SKM-1 (cell line): ENCODE results near the gene AUTS2.
"Not testable (repeated sequence)": the region's sequence is repeated elsewhere in the genome, so short reads cannot be mapped to it uniquely, and the experiment has no call there.

Source experiments
- DNase-seq: peaks from one replicate; lab custom pipeline; 2025; ENCODE audit not compliant: unreplicated experiment; lab: John Stamatoyannopoulos, UW

Gene AUTS2

DNA sequence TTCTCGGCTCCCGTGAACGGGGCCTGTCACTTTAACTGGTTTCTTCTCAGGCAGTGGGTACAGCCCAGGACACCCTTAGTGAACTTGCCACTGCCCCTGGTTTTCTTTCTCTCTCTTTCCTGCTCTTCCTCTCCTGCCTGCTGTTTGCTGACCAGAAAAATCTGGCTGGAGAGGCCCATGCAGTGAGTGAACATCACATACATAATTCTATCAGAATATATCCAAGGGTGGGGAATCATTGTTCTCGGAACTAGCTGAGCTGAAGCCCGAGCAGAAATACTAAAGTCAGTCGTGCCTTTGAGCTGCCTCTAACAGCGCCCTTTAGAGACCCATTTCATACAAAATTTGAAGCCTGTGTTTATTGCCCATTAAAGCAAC is 1032.2 kb downstream of the AUTS2 start:
- DNase-seq, result no peak

DNA sequence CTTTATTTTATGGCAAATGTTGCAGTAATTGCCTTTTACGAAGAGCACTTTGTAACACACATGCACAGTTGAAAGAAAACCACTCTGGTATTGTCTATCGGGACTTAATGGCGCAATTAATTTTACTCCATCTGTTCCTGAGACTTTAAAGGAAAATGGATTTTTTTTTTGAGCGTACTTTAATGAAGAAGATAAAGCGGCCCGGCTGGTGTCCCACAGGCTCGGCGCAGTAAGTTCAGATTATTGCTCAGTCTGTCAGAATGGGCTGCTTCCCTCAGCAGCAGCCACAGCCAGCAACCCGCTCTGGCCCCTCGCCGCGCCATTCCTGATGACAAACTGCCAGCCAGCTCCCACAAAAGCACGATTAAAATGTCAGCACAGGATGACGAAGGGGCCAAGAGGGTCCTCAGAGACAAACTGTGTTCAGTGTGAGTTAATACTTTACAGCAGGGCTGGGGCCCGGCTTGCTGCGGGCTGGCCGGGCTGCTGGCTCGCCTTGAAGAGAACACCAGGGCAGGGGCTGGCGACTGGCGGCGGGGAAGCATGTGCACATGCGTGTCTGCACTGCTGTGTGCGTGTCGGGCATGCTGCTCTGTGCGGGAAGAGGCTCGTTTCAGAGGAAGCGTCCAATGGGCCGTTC is 1032.7 kb downstream of the AUTS2 start:
- DNase-seq, result no peak

DNA sequence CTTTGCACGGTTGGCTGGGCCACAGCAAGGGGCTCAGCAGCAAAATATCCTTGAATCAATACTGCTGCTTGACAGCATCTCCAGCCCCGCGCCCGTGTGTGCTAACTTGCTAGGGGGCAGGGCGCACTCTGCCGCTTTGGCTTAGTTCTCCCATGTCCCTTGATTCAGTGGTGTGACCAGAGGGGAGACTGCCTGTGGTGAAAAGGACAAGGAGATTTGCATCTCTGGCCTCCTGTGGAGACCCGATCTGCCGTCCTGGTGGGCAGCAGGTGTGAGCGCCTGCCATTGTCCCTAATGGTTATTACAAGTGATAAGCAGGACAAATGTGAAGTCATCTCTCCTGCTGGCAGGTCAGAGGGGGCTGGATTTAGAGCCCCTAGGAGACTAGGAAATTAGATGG is 1033.4 kb downstream of the AUTS2 start:
- DNase-seq, result no peak

DNA sequence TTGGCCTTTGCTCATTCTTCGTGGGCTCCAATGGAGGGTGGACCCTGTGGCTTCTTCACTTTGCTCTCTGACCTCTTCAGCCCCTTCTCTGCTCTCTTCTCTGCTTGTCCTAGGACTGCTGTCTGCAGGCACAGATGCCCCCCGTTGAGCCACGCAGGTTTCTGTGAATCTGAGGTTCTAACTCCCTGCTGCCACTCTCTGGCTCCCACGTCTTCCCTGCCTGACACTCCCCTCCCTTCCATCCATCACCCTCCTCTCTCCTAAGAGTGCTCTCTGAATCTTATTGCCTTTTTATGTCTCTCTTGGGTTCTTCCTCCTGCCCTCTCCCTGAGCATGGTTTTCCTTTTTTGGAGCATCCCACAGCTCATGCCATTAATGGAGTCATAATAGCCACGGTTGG is 1034.1 kb downstream of the AUTS2 start:
- no peak for DNase-seq

DNA sequence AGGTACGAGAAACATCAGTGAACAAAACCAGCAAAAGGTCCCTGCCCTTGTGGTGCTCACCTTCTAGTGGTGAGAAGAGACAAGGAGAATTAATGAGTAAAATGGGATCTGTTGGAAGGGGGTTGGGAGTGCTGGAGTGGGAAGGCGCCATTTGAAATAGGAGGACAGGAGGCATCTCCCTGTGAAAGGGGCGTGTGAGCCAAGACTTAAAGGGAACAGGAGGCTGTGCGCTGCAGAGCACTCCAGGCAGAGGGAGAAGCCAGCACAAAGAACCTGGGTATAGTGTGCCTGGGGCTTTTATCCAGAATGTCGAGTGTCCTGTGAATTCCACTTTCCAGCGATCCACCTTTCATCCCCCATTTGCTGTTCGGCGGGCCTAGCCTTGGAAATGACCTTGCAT is 1035.8 kb downstream of the AUTS2 start:
- no peak for DNase-seq

DNA sequence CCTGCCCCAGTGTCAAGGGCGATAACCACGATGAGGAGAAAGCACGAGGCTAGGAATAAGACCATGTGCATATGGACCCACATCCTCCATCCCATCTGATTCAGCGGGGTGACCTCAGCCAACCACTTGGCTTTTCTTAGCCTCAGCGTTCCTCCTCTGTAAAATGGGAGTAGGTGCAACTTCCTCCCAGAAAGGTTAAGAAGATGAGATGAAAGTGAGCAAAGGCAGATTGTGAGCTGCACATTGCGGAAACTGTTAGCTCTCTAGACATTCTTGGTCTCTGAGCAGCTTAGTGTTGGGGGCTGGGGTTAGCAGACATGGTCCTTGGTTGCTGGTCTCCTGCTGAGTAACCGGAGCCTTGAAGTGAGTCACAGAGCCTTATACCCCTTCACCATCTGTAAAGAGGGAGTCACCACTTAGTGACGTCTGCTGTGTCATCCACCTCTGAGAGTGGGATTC is 1036.4 kb downstream of the AUTS2 start:
- no peak for DNase-seq

DNA sequence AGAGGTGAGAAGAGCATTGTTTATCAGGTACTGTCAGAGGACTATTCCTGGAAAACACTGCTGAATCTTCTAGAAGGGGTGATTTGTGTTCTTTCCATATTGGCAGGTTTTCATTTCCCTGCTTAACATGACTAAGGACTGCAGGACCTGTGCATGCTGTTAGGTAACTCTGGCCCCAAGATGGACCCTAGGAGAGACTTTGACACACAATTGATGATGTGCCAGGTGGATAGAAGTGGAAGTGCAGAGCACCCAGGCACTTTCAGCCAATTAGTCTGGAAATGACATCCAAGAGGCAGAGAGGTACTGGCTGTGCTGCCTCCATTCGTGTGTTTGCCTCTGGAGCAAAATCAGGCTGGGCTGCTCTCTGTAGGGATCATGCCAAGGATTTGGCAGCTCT is 1037.4 kb downstream of the AUTS2 start:
- DNase-seq, result no peak

DNA sequence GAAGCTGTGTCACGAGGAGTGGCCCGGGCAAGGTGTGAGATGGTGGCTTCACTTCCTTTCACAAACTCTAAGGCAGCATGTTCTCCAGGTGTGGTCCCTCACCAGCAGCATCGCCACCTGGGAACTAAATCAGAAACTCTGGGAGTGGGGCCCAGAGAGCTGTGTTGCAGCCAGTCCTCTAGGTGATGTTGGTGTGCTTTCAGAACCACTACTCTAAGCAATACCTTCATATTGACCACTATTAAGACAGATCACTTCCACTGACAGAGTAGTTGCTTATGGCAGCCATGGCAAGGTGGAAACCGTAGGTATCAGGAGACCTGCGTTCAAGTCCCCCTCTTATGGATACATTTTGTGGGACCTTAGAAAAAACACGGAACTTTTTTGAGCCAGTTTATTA is 1037.9 kb downstream of the AUTS2 start:
- no peak for DNase-seq

DNA sequence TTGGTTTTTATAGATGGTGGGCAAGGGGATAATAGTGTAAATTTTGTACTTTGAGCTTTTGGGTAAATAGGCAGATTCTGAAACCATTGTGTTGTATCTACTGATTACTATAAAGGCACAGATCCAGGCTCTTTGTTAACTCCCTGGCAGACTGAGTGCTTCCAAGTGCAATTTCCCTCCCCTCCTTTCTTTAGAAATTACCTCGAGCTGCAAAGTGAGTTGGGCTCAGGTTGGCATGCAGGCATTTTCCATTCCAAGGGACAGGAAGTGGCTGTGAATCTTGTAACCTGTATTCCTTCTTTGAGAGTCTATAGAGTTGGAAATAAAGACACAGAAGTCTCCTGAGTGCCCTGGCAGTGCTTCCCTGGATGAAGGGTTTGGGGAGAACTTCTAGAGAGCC is 1039.5 kb downstream of the AUTS2 start:
- no peak for DNase-seq

DNA sequence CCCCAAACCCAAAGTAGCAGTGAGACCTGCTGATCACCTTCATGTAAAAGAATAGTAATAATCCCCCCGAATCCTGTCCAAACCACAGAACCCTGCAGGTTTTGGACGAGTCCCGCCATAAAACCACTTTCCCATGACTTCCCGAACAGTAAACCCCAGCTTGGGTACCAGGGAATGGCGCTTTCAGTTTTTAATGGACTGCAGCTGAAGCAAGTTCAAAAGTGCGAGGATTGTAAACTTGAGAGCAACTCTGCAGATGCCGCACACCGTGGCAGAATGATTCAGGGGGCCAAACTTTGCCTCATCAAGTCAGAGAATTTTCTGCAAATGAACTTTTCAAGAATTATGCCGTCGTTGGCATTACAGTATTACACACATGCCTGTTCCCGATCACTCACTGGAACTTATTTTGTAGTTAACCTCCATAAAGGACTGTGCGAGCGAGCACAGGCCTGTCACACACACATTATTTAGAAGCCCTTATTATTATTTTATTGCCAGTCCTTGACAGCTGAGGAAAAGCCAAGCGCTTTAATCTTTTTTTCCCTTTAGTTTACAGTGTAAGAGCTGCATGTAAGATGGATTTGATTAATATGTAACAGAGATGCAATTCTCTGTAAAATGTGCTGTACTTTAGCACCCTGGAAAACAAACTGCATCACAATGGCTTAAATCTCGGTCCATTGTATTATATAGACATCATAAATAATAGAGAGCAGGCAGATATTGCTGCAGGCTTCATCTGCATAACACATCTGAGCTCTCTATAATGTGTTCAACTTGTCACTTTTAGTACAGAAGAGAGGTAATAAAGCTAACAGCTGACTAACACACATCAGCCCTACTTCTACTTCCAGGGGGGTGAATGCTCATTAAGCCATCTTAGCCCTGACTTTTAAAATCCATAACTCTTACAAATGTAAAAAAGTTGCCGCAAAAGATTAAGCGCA is 1040.2 kb downstream of the AUTS2 start:
- no peak for DNase-seq

DNA sequence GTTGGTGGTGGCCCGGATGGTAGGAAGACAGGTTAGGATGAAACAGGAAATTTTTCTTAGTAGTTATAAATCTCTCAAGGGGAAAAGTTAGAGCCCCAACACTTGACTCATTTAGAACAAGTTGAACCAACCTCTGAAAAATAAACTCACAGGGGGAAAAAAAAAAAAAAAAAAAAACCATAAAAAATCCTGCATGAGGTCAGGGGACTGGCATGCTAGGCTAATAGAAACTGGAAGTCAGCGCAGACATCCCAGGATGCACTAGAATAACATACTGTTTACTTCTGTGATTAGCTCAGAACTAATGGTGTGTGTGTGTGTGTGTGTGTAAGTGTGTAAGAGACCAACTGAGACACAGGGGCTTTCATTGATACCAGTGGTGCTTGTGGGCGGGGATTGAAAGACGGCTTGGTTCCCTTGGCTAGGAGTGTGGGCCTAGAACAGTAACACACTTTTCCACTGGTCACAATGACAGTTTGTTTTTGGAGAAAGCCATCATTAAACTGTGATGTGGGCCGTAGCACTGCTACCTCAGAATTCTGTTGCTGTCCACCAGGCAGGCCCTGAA is 1042.1 kb downstream of the AUTS2 start:
- no peak for DNase-seq

DNA sequence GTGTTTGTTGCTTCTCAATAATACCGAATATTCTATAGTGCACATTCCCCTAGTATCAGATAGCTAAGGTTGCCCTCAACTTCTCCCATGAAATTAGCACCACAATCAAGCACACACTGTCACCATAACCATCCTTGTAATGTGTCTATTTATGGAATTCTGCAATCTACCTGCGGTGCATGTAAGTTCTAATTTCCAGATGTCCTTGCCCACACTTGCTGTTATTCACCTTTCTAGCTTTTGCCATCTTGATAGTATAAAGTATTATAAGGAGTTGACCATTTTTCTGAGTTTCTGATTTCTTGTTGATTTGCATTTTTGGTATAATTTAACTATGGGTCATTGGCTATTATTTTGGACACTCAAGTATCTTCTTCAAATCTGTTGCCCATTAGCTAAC is 1043.6 kb downstream of the AUTS2 start:
- no peak for DNase-seq

DNA sequence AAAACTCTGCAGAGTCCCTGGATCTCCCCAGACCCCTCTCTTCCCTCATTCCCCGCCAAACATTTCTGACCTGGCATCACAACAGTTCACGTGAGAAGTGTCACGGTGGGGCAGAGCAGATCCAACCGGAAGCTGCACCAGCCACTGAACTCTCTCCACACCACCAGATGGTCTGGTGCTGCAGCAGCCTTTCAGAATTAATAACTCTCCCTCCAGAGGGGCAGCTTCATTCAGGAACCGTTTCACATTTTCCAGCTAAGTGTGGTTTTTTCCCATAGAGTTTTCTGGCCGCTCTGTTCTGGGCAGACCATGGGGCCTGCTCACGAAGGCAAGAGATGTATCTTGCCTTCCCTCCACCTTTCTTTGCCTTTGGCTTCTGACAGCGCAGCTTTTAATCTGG is 1047.0 kb downstream of the AUTS2 start:
- DNase-seq, result no peak

DNA sequence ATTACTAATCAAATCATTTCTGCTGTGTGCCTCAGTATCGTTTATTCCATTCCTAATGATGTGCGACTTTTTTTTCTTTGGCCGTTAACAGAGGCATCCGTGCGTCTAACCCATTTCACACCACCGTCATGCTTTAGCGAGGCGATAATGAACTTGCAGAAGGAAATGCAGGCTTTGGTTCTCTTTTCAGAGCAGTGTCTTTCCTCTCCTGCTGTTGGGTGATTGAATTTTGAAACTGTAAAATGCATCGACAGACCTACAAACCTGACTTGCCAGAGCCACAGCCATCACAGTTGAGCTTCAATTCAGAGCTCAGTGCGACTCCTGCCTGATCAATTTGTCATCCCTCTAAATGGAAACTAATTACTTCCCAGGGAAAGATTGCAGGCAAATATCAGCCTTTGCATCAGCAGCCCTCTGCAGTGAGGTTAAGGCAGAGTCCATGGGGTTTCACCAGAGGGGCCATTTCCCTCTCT is 1047.6 kb downstream of the AUTS2 start:
- no peak for DNase-seq

DNA sequence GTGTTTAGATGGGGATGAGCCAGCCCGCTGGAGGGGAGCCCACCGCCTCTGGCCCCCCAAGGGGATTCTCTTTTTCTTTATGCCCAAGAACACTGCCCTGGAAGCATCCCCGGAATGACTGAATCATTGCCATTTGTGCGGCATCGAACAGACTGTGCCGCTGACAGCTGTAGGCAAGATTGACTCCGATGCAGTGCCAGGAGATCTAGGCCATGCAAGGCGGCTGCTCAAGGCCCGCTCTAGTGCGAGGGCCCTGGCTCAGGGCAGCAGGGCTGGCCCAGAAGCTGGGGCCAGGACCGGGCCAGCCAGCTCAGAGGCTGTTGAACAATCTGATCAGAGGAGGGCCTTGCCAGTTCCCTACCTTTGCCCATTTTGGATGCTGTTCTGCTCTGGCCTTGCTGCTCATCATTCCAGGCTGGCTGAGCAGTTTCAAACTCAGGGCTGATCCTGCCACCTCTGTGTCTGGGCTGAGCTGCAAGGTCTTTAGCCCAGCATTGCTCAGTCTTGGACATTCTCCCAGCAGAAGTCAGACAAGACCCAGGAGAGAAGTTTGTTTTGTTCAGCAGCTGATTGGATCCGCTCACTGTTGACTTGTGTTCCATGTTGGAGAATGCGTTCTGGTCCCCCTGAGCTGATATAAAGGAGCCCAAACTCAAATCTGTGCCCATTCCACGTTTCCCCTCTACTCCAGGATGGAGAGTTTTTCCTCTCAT is 1048.4 kb downstream of the AUTS2 start:
- no peak for DNase-seq

DNA sequence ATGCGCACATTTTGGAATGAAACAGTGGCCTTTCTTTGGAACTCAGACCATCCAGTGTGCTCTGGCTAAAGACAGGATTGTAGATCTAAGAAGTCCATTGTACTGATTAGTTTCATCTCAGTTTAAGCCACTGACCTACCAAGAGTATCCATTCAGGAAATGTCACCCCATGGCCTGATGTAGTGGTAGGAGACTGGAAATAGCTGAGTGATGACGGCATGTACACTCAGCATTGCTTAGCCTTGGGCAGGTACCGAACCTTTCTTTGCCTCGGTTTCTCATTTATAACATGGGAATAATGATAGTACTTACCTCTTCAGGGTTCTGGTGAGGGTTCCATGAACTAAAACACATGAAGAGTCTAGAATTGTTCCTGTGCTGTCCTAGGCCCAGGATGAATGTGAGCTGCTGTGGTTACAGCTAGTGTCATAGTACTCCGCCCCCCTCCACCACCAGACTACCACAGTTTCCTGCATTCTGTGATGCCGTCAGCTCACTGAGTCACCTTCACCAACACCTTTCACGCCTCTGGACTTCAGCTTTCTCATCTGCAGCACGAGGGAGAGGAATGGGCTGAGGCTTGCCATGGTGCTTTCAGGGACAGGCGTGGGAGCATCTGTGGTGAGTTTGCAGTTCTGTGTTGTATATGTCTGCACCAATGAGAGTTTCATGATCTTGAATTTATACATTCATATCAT is 1049.7 kb downstream of the AUTS2 start:
- no peak for DNase-seq

DNA sequence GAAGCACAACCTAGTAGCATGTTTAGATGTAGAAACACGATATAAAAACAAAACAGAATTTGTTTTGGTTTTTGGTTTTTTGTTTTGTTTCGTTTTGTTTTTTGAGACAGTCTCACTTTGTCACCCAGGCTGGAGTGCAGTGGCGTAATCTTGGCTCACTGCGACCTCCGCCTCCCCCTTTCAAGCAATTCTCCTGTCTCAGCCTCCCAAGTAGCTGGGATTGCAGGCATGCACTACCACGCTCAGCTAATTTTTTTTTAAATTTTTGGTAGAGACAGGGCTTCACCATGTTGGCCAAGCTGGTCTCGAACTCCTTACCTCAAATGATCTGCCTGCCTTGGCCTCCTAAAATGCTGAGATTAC is 1050.2 kb downstream of the AUTS2 start:
- DNase-seq, result not testable (repeated sequence)

DNA sequence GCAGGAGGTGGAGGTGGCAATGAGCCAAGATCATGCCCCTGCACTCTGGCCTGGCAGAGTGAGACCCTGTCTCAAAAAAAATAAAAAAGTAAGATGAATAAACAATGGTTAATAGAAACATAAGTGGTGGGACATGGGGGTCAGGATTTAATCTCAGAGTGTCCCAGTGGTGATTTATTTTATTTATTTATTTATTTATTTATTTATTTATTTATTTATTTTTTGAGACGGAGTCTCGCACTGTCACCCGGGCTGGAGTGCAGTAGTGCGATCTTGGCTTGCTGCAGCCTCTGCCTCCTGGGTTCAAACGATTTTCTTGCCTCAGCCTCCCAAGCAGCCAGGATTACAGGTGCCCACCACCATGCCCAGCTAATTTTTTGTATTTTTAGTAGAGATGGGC is 1051.0 kb downstream of the AUTS2 start:
- no peak for DNase-seq

DNA sequence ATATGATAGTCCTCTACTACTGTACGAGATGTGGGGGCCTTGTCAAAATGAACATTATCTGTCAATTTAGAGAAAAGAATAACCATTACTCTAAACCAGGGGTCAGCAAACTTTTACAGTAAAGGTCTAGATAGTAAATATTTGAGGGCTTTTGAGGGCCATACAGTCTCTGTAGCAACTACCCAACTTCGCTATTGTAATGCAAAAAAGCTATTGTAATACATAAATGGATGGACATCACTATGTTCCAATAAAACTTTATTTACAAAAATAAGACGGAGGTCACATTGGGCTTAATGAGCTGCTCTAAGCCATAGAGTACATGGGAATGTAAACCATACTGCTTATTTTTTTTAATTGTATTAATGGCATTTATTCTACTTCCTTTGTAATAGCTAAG is 1055.9 kb downstream of the AUTS2 start:
- DNase-seq, result no peak

DNA sequence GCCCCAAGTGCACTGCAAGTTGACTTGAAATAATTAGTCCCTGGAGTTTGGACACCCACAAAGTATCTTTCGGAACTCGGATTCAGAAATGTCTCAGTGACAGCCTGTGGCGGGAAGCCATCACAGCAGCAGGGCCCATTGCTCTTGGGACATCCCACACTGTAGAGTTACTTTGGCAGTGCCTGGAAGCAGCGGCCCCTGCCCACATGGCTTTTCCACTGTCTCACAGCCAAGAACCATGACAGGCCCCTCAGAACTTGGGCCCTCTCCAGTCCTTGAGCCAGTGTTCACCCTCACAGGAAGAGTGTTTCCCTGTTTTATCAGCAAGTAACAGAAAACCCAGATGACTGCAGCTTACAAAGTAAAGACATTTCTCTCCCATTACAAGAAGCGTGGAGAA is 1056.7 kb downstream of the AUTS2 start:
- no peak for DNase-seq

DNA sequence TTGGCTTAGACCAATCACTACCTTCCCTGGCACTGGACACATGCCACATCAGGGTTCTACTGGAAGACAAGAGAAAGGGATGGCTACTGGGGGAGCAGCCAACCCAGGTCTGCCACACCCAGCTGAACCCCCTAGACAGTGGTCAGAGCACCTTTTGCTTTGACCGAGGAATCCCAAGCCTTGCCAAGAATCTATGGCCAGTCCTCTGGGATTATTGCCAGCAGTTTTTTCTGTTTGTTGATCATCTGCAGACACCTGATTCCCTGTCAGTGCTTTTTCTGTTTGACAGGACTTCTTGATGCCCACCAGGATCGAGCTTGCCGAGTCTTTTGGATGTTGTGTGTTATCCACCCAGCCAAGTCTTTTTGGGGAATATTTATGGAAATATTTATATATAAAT is 1057.4 kb downstream of the AUTS2 start:
- no peak for DNase-seq
